Colonic mucosa (tissue), 4 donors: ENCODE data around the gene SLAMF9. TPM values are rescaled to one million over a fixed set of nuclear protein-coding genes. Genes with fewer than 3 reads are reported as not detected.

Experiments used
- DNase-seq: peaks from one replicate; pipeline ENCODE4 v3.0.0-alpha.2; 2020
- H3K27ac ChIP-seq: fragments of 200-600 bp; one replicate; pipeline ENCODE4 v1.8.0; 2021
- H3K27me3 ChIP-seq: fragments of 200-600 bp; one replicate; pipeline ENCODE4 v1.8.0; 2021
- H3K36me3 ChIP-seq: fragments of 200-600 bp; one replicate; pipeline ENCODE4 v1.8.0; 2021
- H3K4me1 ChIP-seq: fragments of 200-600 bp; one replicate; pipeline ENCODE4 v1.8.0; 2021; ENCODE audit warnings: mild to moderate bottlenecking
- H3K4me3 ChIP-seq: fragments of 200-600 bp; one replicate; pipeline ENCODE4 v1.8.0; 2021
- H3K9ac ChIP-seq, 2 donors: one replicate each; pipeline ENCODE4 v1.7.0; 2013; ENCODE audit warnings: control low read depth in 2 of 2, low read depth in 2 of 2, low read length in 2 of 2
- H3K9me3 ChIP-seq: fragments of 200-600 bp; one replicate; pipeline ENCODE4 v1.8.0; 2021
- intact Hi-C: fragments of 100-400 bp; cut with DNase I; formaldehyde crosslinking; loops from one replicate; pipeline ENCODE4 v1.14.1; 2022
- total RNA-seq, 2 donors: library from RNA; stranded (reverse); fragmentation: NEBNext Ultra II Directional in 1 of 2; extraction: Animal tissue kit (Norgen Biotek cat#: 25700) in 1 of 2; gene quantifications; one replicate each; pipeline ENCODE4 v1.2.1, GENCODE V29; 2021
- TF ChIP-seq, protein P1 (sequence below): fragments of 200-600 bp; IDR thresholded peaks from one replicate; pipeline ENCODE4 v1.8.0; 2022; ENCODE audit warnings: antibody characterized with exemption, mild to moderate bottlenecking
- donor health status: healthy.
- donor health status: DM: no; HTN: no; CAD: no.
- donor health status: DM: no; HTN: no; CAD: no.

The SLAMF9 gene
- total RNA-seq, 2 donors from 2014 or later = not detected

DNA sequence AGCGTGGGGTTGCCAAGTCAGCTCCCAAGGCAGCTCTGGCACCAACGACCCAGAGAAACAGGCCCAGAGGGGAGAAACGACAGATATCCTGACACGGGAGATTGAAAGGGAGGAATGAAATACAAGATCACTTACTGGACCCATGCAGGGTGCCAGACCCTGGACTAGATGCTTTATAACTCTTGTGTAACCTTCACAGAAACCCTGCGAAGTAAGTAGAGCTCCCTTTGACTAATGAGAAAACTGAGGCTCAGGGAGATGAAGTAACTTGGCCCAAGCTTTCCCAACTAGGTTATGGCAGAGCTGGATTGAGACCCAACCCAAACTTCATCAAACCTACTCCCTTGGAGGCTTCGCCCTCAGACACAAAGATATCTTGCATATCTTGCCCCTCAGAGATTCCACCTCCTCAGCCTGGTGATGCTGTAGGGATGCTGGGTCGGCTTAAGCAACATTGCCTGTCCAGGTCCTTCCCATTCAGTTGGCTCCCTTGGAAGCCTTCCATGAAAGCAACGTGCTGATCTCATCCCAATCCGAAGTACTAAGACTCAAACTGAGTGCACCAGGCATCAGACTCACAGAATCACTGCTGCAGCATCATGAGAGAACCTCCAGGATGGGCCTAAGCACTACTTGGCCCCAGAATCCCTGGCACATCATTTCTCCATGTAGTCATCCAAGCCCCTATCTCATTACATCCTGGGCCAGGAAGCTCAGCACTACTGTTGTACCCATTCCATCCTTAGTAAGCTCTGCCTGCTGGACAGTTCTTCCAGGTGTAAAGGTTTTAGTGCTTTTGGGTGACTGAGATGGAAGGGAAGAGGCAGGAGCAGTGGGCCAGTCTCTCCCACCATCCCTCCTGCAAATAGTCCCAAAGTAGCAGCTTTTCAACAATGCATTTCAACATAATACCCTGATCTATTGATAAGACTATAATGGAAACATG is 7.5 kb downstream of the SLAMF9 start:
- intact Hi-C loops = no loop called here
- Histone ChIP-seq H3K36me3 (no peaks in the 10 kb centered on the region), H3K9me3 (no peaks in the 10 kb centered on the region), H3K4me3 (no peak overlapping the region), H3K27ac (peak overlapping the region; percentile 49), H3K27me3 (no peaks in the 10 kb centered on the region), H3K4me1 (peaks cover 7% of the 10 kb centered on the region), H3K9ac (peak overlapping the region in 1 of 2 donors; percentile 65)
- TF ChIP-seq, protein P1, sequence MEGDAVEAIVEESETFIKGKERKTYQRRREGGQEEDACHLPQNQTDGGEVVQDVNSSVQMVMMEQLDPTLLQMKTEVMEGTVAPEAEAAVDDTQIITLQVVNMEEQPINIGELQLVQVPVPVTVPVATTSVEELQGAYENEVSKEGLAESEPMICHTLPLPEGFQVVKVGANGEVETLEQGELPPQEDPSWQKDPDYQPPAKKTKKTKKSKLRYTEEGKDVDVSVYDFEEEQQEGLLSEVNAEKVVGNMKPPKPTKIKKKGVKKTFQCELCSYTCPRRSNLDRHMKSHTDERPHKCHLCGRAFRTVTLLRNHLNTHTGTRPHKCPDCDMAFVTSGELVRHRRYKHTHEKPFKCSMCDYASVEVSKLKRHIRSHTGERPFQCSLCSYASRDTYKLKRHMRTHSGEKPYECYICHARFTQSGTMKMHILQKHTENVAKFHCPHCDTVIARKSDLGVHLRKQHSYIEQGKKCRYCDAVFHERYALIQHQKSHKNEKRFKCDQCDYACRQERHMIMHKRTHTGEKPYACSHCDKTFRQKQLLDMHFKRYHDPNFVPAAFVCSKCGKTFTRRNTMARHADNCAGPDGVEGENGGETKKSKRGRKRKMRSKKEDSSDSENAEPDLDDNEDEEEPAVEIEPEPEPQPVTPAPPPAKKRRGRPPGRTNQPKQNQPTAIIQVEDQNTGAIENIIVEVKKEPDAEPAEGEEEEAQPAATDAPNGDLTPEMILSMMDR = no peak
- no peak for DNase-seq

DNA sequence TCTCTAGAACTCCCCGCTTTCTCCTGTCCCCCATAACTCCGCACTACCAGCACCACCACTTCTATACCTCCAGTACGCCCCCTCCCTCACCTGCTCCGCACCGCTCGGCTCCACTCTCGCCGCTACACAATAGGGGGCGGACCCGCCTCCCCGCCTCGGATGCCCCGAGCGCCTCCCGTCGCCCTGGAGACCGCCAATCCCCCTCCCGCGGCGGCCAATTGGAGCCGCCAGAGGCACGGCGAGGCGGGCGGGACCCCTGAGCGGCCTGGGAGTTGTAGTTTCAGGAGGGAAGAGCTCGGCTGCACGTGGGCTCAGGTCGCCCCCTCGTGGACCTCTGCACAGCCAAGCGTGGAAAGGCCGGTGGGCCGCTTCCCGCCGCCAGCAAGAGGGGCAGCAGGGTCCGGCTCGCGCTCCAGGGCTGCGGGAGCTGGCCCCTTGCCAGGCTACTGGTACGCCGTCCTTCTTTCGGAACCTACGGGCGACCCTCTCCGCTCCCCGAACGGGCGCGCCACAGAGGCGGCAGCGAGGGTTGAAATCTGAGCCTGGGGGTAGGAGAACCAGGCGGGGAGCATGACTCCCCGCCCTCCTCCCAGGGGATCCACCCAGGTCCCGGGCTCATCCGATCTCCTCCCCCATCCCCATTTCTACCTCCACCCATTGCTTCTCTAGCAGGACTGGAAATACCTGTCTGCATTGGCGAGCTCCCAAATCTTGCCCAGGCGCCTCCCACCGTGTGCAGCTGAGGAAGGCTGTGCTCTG is 8.4 kb downstream of the SLAMF9 start, which contains the start of gene IGSF9:
TSS of gene IGSF9 (minus strand) at position 131 of the 759 bp plus-strand sequence. CDS start 2,159 bp downstream, outside the sequence.
- H3K9me3 ChIP-seq = no peaks in the 10 kb centered on the region
- intact Hi-C loops = no loop called here
- TF ChIP-seq, protein P1 = peak; percentile 21
- peak within 1 kb of the TSS; percentile 65 to 75 for H3K9ac ChIP-seq
- no peaks in the 10 kb centered on the region for H3K27me3 ChIP-seq
- H3K4me1 ChIP-seq = peaks cover 7% of the 10 kb centered on the region
- H3K4me3 ChIP-seq = peak within 1 kb of the TSS; percentile 49
- peak within 1 kb of the TSS; percentile 49 for H3K27ac ChIP-seq
- no peaks in the 10 kb centered on the region for H3K36me3 ChIP-seq
- peak; percentile 95 for DNase-seq

DNA sequence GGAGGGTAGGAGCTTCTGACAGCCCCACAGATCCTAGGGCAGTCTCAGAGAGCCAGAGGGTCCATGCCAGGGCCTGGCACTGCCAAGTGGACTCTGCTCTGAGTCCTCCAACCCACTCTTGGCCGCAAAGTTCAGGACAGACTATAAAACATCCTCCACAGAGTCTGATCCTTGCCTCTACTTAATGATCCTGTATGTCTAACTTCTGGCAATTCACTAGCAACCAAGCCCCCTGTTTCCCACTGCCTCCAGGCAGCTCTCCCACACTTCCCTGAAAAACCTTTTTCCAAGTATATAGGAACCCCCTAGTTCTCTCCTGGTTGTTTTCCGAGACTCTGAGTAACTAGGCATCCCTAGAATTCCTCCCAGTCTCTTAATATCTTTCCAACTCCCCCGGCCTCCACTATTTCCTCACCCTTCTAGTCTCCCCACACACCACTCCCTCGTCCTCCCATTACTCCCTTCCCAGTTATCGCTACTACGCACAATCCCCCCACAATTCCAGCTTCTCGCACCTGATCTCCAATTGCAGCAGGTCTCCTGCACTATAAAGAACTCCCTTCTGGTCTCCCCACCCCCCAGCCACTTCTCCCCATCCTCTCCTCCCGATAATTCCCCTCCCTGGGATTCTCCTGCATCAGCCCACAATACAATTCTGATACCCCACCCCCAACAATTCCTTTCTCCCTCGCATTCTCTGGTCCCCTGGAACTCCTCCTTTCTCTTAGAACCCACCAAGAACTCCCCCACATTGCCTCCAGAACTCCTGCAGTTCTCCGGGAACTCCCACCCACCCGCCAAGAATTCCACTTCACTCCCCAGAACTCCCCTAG is 9.2 kb downstream of the SLAMF9 start:
- Histone ChIP-seq H3K9ac (peak overlapping the region; percentile 65 to 75), H3K4me1 (peaks cover 7% of the 10 kb centered on the region), H3K36me3 (no peaks in the 10 kb centered on the region), H3K27me3 (no peaks in the 10 kb centered on the region), H3K9me3 (no peaks in the 10 kb centered on the region), H3K4me3 (peak overlapping the region; percentile 49), H3K27ac (peak overlapping the region; percentile 49)
- intact Hi-C loops = no loop called here
- TF ChIP-seq, protein P1 = no peak
- DNase-seq = no peak

DNA sequence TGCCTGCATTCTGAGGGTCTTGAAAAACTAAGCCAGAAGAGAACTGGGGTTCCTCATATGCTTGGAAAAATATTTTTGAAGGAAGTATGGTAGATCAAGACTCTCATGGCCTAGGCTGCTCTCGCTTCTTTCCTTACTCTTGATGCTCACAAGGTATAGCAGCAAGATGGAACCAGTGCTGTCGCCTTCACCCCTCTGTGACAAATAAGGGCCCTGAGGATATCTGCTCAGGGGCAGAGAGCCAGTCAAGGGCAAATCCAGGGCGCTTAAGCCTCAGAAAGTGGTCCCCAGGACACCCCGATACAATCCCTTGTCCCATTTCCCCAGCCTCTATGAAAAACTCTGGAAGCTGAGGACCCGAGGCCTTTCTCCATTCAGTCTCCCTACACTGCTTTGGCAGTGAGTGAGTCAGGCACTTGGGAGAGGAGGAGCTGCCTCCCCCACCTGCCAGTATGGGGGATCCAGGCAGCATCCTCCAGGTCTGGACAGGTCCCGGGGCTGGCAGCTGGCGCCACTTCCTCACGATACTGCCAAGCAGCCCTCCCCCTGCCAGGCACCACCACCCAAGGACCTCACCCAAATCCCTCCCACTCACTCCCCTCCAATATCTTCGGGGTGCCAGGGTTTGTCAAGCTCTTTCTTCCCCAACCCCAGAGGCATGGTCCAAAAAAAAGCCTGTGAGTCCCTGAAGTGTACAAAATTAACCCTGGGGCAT is 10.0 kb downstream of the SLAMF9 start:
- DNase-seq = no peak
- Histone ChIP-seq H3K4me3 (peak overlapping the region; percentile 49), H3K9ac (no peak overlapping the region), H3K27ac (no peak overlapping the region), H3K4me1 (peaks cover 11% of the 10 kb centered on the region), H3K27me3 (no peaks in the 10 kb centered on the region), H3K9me3 (no peaks in the 10 kb centered on the region), H3K36me3 (no peaks in the 10 kb centered on the region)
- intact Hi-C loops = no loop called here
- TF ChIP-seq, protein P1 = no peak
